ENCODE measurements around the gene SLF2.

DNA sequence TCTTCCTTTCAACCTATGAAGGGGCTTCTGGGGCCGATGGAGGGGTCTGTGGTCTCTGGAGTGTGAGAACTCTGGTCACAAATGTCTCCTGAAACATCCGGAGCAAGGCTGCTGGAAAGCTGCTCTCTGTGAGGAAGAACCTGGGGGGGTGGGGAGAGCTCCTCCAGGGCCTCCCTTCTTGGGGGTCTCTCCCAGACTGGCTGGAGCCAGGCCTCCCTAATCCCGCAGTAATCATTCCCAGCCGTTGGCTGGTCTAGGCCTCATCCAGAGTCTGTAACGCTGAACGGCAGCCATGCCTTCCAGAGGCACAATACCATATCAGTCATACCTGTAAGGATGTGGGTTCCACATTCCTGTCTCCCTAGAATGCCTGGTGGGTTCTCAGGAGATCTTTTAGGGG is 82.4 kb downstream of the SLF2 start:
- TF ChIP-seq BHLHE40 (IDR thresholded peaks at IDR 0.05; ENCODE audit: low read length), result no peak
- TF ChIP-seq CTCF (CRISPR knock-in tag; IDR thresholded peaks at IDR 0.05), result no peak
- no peak for TF ChIP-seq HNRNPK (IDR thresholded peaks at IDR 0.05; ENCODE audit: low read depth, low read length, poor library complexity, severe bottlenecking)

Measured in HepG2 (cell line).